Progenitor cell of endocrine pancreas (in vitro differentiated cells): ENCODE results near the gene ABCA4. TPM values are rescaled to one million over a fixed set of nuclear protein-coding genes. Genes with fewer than 3 reads are reported as not detected.

ENCODE experiments used
- DNase-seq: peaks from one replicate; pipeline ENCODE4 v3.0.0; 2021; ENCODE audit warnings: low spot score; ENCODE audit not compliant: unreplicated experiment
- H3K27ac Mint-ChIP-seq: 2 replicates; pipeline ENCODE4 v1.8.0; 2021; ENCODE audit warnings: mild to moderate bottlenecking, moderate library complexity, mixed read lengths
- H3K27me3 Mint-ChIP-seq: 2 replicates; pipeline ENCODE4 v1.8.0; 2021; ENCODE audit warnings: mixed read lengths
- H3K36me3 Mint-ChIP-seq: 2 replicates; pipeline ENCODE4 v1.8.0; 2022; ENCODE audit warnings: mixed read lengths; ENCODE audit not compliant: insufficient read depth
- H3K4me1 Mint-ChIP-seq: 2 replicates; pipeline ENCODE4 v1.8.0; 2021; ENCODE audit warnings: low read depth, mixed read lengths
- H3K4me3 Mint-ChIP-seq: 2 replicates; pipeline ENCODE4 v1.8.0; 2021; ENCODE audit warnings: low read depth, mild to moderate bottlenecking, moderate library complexity, mixed read lengths
- H3K9me3 Mint-ChIP-seq: 2 replicates; pipeline ENCODE4 v1.8.0; 2021; ENCODE audit warnings: low read depth, mixed read lengths
- total RNA-seq: library from RNA; stranded (reverse); gene quantifications from 2 replicates; pipeline ENCODE4 v1.2.1, GENCODE V29; 2021
- TF ChIP-seq, protein P1 (sequence below): fragments of 200-600 bp; sonication (generic); IDR thresholded peaks from one replicate; pipeline ENCODE4 v1.5.0; 2021; ENCODE audit warnings: antibody characterized with exemption, mild to moderate bottlenecking; ENCODE audit not compliant: unreplicated experiment

Gene ABCA4
- total RNA-seq, 1 donor from 2014 or later: 0.86 TPM

DNA sequence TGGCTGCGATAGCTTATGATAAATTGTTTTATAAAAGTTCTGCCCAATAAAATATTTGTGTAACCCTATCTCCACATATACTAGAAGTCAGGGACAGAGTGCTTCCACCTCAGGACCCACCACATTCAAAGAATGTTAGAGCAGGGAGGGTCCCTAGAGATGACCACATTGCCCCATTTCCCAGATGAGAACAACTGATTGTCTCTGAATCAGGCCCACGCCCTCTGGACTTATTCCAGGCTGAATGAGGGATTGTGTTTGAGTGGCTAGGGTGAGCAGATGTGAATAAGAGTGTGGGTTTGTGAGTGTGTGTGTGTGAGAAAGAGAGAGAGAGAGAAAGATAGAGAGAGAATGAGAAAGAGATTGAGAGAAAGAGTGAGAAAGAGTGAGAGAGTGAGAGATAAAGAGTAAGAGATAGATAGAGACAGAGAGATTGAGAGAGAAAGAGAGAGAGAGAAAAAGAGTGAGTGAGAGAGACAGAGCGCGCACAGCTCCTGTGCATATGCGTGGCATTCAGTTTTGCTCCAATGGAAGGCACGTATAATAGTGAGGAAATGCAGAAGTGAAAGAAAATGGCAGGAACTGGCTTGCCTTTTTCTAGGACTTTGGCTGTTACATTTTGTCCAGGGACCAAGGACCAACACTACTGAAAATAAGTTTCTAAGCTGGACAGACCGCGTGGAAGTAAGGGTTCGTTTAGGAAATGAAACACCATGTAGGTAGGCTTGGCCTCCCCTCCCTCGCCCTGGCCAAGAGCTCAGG is 94.1 kb downstream of the ABCA4 start:
- H3K27ac Mint-ChIP-seq: no peak overlapping the region
- H3K4me3 Mint-ChIP-seq: no peak overlapping the region
- H3K27me3 Mint-ChIP-seq: peaks cover 19% of the 10 kb centered on the region
- peaks cover 2% of the 10 kb centered on the region for H3K4me1 Mint-ChIP-seq
- DNase-seq: no peak
- H3K36me3 Mint-ChIP-seq: no peaks in the 10 kb centered on the region
- TF ChIP-seq, protein P1, sequence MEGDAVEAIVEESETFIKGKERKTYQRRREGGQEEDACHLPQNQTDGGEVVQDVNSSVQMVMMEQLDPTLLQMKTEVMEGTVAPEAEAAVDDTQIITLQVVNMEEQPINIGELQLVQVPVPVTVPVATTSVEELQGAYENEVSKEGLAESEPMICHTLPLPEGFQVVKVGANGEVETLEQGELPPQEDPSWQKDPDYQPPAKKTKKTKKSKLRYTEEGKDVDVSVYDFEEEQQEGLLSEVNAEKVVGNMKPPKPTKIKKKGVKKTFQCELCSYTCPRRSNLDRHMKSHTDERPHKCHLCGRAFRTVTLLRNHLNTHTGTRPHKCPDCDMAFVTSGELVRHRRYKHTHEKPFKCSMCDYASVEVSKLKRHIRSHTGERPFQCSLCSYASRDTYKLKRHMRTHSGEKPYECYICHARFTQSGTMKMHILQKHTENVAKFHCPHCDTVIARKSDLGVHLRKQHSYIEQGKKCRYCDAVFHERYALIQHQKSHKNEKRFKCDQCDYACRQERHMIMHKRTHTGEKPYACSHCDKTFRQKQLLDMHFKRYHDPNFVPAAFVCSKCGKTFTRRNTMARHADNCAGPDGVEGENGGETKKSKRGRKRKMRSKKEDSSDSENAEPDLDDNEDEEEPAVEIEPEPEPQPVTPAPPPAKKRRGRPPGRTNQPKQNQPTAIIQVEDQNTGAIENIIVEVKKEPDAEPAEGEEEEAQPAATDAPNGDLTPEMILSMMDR: no peak
- H3K9me3 Mint-ChIP-seq: no peaks in the 10 kb centered on the region

DNA sequence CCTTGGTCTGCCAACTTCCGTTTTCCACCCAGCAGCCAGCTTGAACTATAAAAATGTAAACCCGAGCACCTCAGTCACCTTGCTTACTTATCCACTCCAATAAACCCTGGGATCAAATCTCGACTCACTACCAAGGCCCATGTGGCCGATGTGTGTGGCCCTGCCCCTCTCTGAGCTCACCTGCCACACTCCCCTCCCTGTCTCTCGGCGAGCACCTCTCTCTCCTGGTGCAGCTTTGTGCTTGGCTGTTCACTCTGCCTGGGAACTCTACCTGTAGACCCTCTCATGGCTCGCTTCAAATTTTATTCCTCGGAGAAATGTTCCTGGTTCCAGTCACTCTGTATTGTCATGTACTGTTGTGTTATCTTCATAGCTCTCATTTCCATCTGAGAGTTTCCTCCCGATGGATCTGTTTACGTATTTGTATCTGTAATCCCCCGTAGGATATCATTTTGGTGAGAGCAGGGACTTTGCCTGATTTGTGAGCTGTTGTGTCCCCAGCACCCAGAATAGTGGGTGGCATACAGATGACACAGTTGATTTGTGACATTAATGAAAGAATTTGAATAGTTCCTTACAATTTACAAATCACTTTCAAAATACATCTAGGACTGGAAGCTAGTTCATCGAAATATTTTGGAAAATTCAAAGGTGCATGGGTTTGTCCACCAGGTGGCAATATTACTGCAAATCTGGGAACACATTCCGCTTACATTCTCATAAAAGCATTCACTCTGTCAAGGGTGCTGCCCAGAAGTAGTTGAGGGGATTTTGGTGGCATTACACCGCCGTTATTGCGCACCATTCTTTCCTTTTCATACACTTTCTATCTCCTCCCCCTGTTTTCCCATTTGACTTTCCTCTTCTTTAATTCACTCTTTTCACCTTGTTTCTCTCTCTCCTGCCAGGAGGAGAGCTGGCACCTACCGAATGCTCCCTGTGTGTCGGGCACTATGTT is 95.3 kb downstream of the ABCA4 start:
- H3K36me3 Mint-ChIP-seq: no peaks in the 10 kb centered on the region
- no peak for DNase-seq
- no peak overlapping the region for H3K27ac Mint-ChIP-seq
- TF ChIP-seq, protein P1: peak; percentile 83
- no peaks in the 10 kb centered on the region for H3K9me3 Mint-ChIP-seq
- peaks cover 19% of the 10 kb centered on the region for H3K27me3 Mint-ChIP-seq
- H3K4me3 Mint-ChIP-seq: no peak overlapping the region
- peaks cover 8% of the 10 kb centered on the region for H3K4me1 Mint-ChIP-seq

DNA sequence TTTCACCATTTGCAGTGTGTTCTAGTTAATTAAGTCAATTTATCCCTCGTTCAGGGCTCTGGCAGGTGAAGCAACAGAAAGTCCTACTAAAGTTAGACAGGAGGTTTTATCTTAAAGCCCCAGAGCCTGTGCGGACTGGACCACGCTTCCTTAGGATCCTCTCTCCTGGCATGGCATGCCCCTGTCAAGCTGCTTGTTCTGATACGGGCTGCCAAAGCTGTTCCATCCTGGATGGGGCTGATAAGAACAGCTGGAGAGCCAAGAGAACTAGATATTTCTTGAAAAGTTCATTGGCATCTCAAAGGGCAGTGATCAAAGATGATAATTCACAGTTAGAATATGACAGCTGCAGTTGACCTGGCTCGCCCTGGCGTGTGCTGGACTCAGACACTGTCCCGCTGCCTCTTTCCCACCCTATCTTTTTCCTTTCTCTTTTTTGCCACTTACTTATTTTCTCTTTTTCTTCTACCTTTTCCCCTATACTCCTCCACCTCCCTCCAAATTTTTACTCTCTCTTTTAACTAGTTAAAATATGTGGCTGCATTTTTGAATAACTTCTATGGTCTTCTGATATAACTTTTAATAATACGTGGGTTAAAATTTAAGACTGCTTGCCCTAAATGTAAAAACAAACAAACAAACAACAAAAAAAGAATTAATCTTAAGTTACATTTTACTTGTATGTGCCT is 96.7 kb downstream of the ABCA4 start:
- Mint-ChIP-seq H3K9me3 (no peaks in the 10 kb centered on the region), H3K36me3 (no peaks in the 10 kb centered on the region), H3K4me3 (no peak overlapping the region), H3K27ac (no peak overlapping the region), H3K4me1 (peaks cover 8% of the 10 kb centered on the region), H3K27me3 (peaks cover 19% of the 10 kb centered on the region)
- DNase-seq: no peak
- TF ChIP-seq, protein P1: no peak

DNA sequence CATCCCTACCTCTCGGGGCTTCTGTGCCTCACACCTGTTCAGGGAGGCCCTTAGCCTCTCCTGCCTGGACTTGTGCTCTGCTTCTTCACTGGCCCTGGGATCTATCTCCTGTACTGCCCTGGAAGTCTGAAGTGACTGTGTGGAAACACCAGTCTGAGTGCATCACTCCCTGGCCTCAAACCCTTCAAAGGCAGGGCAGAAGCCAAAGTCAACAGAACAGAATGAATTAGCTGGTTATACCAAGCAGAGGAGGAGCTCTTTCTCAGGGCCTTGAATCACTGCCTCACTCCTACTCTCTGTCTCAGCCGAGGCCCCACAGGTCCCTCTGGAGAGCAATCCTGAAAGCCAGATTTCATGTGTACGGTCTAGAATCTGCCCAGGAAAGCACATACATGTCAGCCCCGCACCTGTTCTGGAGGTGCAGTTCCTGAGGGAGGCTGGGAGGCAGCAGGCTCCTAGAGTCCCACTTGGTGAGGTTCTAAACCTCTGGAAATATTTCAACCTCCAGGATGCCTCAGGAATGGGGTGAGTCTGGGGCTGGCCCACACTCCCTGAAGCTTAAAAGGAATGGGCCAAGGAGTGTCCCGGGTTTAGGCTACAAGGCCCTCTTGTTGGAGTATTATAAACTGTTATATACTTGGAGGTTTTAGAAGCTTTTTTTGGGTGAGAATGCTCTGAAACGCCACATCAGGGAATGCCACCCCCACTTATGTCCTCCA is 98.3 kb downstream of the ABCA4 start:
- H3K27ac Mint-ChIP-seq: no peak overlapping the region
- peaks cover 8% of the 10 kb centered on the region for H3K4me1 Mint-ChIP-seq
- no peaks in the 10 kb centered on the region for H3K36me3 Mint-ChIP-seq
- TF ChIP-seq, protein P1: no peak
- no peak for DNase-seq
- no peak overlapping the region for H3K4me3 Mint-ChIP-seq
- no peaks in the 10 kb centered on the region for H3K9me3 Mint-ChIP-seq
- peaks cover 19% of the 10 kb centered on the region for H3K27me3 Mint-ChIP-seq
